GM12864 (cell line): Measurements from ENCODE around the gene FOLR3.

ENCODE experiments used
- DNase-seq: peaks from one replicate; pipeline ENCODE4 v3.0.0-alpha.2; 2011; ENCODE audit warnings: low read depth
- H3K4me3 ChIP-seq: 2 replicates; pipeline ENCODE4 v1.5.1; 2011; ENCODE audit warnings: mild to moderate bottlenecking, low read depth, low read length, control low read depth
- CTCF ChIP-seq: IDR thresholded peaks from 2 replicates; pipeline ENCODE4 v1.5.1; 2011; ENCODE audit warnings: low read depth, mild to moderate bottlenecking, moderate library complexity, low read length, control low read depth, inconsistent platforms; ENCODE audit errors: missing control alignments

FOLR3 gene

GRCh38 chr11:72112978-72113808 lies 22.3 kb upstream of the FOLR3 start:
- no peak for DNase-seq
- TF ChIP-seq CTCF: no peak
- H3K4me3 ChIP-seq: peak overlapping the region; percentile 72

- no peak for DNase-seq
- no peak for TF ChIP-seq CTCF
- no peak overlapping the region for H3K4me3 ChIP-seq
Measured at GRCh38 chr11:72114570-72114969, 21.0 kb upstream of the FOLR3 start.

DNA sequence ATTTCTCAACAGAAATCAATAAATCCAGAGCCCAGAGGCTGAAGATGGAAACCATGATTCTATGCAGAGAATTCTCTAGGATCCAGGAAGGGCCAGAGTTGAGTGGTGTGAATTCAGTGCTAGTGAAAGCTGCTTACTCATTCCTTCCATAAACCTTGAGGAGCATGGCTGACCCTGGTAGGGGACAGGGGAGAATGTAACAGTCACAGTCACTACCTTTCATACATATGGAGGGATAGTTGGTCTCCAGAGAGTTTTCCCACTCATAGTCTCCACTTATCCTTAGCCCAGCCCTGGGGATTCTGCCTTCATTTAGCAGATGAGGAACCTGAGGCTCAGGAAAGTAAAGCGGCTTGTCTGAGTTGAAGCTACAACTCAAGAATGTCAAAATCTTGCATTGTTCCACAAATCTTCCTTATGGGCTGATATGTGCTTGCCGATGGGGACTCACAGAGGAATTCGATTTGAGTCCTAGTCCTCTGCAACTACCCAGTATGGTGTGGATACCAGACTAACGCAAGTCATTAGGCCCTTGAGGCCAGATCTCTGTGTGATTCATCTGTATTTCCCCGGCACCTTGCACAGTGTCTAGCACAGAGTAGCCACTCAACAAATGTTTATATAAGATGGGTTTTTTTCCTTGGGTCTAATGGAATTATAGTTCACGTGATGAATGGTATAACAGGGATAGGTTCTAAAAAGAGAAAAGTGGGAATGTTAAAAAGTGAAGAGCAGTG lies 19.3 kb upstream of the FOLR3 start:
- H3K4me3 ChIP-seq: no peak overlapping the region
- DNase-seq: no peak
- TF ChIP-seq CTCF: no peak

GRCh38 chr11:72119198-72119597 lies 16.3 kb upstream of the FOLR3 start:
- no peak for TF ChIP-seq CTCF
- no peak for DNase-seq
- no peak overlapping the region for H3K4me3 ChIP-seq

- no peak for TF ChIP-seq CTCF
- DNase-seq: no peak
- H3K4me3 ChIP-seq: no peak overlapping the region
Measured at GRCh38 chr11:72120930-72121329, 14.6 kb upstream of the FOLR3 start.

DNA sequence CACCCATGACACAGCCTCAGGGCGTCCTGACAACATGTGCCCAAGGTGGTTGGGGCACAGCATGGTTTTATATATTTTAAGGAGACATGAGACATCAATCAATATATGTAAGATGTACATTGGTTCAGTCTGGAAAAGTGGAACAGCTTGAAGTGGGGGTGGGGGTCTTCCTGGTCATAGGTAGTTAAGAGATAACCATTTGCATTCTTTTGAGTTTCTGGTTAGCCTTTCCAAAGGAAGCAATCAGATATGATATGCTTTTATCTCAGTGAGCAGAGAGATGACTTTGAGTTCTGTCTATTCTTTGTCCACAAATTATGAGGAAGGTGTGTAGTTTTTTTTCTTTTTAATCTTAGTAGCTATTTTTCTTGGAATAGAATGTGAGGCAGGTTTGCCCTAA lies 12.9 kb upstream of the FOLR3 start:
- no peak for TF ChIP-seq CTCF
- no peak for DNase-seq
- H3K4me3 ChIP-seq: no peak overlapping the region
